Fibroblast of upper back skin (primary cell): ENCODE results near the gene HELQ.
"Not testable (repeated sequence)": the region's sequence is repeated elsewhere in the genome, so short reads cannot be mapped to it uniquely, and the experiment has no call there.

ENCODE experiments used
- DNase-seq: peaks from one replicate; pipeline ENCODE4 v3.0.0-alpha.2; 2013

Gene HELQ

DNA sequence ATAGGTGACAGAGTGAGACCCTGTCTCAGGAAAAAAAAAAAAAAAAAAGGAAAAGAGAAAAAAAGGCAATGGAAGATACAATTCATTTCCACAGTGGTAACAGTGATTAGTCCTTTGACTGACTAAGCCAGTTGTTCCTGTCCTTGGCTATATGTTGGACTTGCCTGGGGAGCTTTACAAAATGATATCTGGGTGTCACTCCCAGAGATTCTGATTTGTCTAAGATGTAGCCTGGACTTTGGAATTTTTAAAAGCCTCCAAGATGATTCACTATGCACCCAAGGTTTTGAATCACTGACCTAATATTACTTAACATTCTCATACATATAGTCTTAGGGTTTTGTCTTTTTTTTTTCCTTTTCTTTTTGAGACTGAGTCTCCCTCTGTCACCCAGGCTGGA lies 16.9 kb downstream of the HELQ start:
- DNase-seq, result no peak

- no peak for DNase-seq
These were observed 18.9 kb downstream of the HELQ start for GRCh38 chr4:83436680-83437079.

DNA sequence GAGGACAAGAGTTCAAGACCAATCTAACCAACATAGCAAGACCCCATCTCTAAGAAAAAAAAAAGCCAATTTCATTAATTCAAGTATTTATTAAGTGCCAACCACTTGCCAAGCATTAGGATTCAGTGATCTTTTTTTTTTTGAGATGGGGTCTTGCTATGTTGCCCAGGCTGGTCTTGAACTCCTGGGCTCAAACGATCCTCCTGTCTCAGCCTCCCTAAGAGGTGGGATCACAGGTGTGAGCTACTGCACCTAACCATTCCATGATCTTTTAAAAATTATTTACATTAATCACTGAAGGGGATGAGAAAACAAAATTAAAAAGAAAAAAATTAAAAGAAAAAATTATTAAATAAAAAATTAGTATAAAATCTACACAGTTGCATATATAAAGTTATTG lies 24.4 kb downstream of the HELQ start:
- no peak for DNase-seq

DNA sequence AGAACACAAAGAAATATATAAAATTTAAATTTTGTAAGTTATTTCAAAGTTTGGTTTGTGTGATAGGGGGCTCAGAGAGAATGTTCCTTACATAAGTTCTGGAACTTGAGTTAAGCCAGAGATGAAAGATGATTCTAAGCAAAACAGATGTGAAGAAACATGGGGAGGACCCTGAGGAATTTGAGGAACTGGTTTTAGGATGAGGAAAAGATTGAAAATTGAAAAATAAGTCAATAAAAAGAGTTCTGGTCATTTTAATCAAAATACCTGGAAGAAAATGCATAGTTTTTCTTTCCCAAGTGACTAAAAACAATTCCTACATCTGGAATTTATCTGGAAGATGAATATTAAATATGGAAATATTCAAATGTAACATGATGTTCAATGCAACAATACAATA lies 37.4 kb downstream of the HELQ start:
- no peak for DNase-seq

- no peak for DNase-seq
These were observed 38.1 kb downstream of the HELQ start for GRCh38 chr4:83417566-83417965.

- no peak for DNase-seq
These were observed 41.9 kb downstream of the HELQ start for GRCh38 chr4:83413676-83414075.

DNA sequence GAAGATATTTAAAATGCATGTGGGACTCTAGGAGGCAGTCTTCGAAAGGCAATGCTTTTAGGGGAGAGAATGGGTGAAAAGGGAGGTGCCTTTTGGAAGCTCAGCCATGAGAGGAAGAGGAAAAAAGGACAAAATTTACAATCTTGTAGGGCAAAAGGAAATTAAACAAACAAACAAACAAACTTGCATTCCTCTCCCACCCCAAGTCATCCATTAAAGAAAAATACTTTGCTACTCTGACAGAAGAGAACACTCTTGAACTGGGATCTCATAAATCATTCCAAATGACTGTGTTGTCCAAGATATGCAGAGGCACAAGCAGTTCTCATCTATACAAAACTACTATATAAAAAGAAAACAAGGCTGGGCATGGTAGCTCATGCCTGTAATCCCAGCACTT lies 46.7 kb downstream of the HELQ start:
- no peak for DNase-seq

- DNase-seq, result no peak
These were observed 49.5 kb downstream of the HELQ start for GRCh38 chr4:83405844-83406816.

GRCh38 chr4:83398158-83398557 lies 57.5 kb downstream of the HELQ start:
- DNase-seq, result not testable (repeated sequence)

DNA sequence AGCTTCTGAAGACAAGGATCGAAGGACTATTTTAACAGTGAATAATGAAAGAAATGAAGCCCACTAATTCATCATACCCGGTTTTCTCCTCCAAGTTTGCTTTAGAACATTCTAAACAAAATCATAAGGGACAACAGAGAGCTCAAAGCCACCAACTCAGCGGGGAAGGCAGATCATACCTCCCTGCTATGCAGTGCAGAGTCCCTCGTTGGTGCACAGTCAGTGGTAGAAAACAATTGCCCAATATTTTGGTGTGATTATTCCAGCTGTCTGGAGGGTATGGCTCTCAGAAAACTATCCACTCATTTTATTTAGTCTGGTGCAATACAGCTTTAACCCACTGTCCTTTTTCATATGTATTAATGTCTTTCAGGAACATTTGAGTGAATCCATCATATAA lies 61.7 kb downstream of the HELQ start:
- no peak for DNase-seq

GRCh38 chr4:83392562-83392961 lies 63.1 kb downstream of the HELQ start:
- DNase-seq, result no peak

DNA sequence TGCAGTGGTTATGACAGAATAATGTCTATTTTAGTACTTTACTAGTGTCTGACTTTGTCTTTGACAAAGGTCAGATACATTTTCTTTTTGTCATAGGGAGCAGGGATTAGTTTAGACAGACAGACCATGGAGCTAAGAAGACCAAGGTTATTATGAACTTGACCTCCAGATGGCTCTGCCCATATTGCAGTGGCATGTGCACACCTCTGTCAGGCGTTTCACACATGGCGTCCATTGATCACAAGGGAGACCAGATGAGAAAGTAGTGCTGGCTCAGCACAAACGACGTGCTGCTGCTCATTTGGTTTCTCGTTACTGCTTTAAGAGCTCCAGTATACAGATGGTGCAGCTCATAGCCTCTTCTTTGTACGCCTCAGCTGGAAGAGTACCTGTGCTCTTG lies 64.7 kb downstream of the HELQ start:
- no peak for DNase-seq

DNA sequence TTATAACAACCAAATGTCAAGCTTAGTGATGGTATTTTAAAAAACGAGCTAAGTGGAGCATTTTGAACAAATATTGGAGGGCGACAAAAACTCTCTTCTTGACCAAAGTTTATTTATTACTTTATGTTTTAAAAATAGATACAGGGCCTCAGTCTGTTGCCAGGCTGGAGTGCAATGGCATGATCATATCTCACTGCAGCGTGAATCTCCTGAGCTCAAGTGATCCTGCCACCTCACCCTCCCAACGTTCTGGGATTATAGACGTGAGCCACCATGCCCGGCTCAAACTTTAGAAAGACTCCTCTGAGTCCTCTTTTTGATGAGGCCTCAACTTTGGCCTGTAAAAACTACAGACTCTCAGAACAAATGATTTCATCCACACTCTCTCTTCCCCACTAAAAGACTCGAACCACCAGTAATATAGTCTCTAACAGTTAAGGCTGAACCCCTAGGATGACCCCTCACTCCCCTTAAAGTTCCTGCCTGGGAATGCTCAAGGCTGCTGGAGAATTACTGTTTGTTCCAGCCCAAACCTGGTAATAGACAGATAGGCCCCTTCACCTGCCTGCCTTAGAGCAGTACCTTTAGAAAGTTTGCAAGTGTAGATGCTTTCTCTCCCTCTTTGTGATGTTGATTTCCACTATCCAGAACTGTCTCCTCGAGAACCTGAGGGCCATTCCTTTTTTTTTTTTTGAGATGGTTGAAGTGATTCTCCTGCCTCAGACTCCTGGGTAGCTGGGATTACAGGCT lies 65.7 kb downstream of the HELQ start:
- DNase-seq, result no peak

GRCh38 chr4:83389037-83389720 lies 66.4 kb downstream of the HELQ start:
- no peak for DNase-seq

DNA sequence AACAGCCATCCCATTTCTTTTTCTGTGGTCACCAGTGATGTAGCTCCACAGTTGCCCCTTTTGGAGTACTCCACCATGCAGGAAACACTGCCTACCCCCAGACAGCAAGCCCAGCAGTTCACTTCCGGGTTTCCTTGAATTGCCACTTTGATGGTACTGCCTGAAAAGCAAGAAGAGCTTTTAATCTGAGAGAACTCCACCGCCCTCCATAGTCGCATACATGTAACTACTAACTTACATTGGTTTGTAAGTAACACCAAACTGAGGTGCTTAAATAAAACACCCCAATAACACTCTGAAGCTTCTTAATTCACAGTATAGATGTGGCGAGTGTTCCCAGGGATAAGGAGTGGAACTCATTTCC lies 67.3 kb downstream of the HELQ start:
- DNase-seq, result no peak

DNA sequence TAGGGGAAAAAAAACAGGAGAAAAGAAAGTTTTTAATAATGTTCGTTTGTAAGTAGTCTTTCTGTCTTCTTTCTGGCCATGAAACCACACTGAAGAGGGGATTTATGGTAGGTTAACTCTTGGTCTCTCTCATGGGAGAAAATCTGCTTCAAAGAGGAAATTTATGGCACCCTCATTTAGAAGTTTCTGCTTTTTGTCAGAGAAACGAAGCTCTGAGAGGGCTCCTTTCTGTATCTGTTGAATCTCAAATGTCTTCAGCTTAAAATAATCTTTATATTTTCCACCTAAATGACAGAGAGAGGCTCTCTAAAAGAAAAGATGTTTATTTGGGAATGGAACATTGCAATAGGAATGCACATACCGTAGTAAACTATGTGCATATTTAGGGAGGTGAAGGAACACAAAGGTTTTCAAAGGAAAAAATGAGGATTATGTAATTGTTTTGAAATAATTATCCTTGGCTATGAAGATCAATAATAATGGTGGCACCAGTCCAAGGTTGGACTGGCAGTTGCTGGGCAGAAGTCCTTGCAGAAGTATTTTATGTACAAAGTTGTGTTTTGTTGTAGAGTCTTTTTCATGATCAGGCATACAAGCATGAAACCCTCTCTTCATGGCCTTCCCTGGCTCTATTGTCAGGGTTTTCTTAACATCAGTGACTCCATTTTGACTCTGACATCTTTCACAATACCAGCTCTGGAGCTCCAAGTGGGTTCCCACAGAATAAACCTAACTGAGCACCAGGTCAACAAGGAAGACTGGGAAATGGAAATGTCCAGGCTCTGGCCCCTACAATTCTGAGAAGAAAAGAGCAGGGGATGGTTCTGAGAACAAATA lies 67.9 kb downstream of the HELQ start:
- DNase-seq, result no peak

GRCh38 chr4:83387012-83387411 lies 68.6 kb downstream of the HELQ start:
- DNase-seq, result no peak

GRCh38 chr4:83382850-83383249 lies 72.8 kb downstream of the HELQ start:
- DNase-seq, result no peak

DNA sequence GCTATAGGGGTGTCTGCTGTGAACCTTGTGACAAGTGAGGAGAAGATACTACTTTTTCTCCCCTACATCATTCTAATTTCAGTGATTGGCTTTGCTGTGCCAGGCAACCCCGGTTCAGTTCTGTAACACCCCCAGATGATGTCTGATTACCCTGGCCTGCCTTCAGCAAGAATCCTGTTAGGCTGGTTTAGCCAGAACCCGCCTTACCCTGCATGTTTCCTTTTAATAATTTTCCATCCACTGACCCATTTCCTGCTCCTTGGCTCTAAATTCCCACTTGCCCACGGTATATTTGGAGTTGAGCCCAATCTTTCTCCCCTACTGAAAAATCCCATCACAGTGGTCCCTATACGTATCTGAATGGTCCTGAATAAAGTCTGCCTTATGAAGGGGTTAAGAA lies 74.5 kb downstream of the HELQ start:
- no peak for DNase-seq

DNA sequence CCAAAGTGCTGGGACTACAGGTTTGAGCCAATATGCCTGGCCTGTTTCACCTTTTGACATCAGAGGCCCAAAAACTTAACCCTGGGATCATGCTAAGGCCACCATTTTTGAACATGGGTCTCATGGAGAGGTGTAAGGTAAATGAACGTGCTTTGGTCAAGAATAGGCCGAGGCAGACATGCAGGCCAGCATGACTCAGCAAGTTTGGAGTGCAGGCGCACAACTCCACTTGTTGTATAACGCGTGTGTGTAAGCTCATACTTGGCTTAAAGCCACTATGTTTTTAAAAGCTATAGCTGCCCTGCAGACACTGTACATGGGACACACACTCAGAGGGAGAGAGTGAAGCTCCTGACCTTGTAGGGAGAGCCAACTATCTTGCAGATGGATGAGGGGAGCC lies 77.2 kb downstream of the HELQ start:
- no peak for DNase-seq

- no peak for DNase-seq
These were observed 82.7 kb downstream of the HELQ start for GRCh38 chr4:83372931-83373330.

DNA sequence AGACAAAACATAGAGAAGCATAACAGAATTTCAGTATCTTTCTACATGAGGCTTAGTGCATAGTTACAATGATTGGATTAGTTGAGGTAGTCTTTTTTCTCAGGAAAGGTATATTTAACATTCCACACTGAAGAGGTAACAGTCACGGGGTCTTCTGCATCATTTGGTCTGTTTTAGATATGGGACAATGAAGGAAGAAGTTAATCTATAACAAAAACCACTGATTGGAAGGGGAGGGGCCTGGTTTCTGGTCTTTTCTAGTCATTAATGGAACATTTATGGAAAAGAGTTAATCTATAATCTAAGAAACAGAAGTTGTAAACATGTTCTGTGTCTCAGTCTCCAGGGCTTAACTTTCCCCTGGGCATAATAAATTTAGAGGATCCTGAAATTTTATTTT lies 83.7 kb downstream of the HELQ start:
- DNase-seq, result no peak

DNA sequence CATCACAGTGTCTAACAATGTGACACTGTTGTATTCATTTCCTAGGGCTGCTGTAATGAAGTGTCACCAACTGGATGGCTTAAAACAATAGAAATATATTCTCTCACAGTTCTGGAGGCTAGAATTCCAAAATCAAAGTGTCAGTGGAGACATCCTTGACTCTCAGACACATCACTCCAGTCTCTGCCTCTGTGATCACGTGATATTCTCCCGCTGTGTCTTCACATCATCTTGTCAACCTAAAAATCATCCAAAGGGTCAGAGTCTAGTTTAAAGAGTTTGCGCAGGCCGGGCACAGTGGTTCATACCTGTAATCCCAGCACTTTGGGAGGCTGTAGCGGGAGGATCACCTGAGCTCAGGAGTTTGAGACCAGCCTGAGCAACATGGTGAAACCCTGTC lies 84.4 kb downstream of the HELQ start:
- DNase-seq, result no peak
